Measurements from ENCODE around the gene RAPGEF6.
"Not testable (repeated sequence)": the region's sequence is repeated elsewhere in the genome, so short reads cannot be mapped to it uniquely, and the experiment has no call there.

Gene RAPGEF6

DNA sequence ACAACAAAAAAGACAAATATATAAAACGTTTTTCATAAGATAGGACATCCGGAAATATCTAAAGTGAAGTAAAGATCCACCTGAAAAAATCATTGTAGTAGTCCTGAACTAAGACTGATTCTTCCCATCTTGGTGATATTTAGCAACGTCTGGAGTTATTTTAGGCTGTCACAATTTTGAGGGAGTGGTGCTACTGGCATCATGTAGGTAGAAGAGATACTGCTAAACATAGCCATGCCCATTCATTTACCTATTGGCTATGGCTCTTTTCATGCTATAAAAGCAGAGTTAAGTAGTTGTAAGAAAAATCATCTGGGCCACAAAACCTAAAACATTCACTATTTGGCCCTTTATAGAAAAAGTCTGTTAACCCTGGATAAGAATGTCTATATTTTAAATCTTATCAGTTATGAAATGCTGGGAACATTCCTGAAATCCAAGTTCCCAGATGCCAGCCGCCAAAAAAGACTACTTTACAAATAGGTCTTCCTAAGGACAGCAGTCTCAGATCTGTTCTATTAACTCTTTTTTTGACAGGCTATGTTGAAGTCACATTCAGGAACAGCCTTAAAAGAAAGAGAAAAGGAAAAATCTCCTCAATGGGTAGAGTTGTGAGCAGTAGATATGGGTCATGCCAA, 27.0 kb downstream of the RAPGEF6 start:
- DNase-seq: no peak

DNA sequence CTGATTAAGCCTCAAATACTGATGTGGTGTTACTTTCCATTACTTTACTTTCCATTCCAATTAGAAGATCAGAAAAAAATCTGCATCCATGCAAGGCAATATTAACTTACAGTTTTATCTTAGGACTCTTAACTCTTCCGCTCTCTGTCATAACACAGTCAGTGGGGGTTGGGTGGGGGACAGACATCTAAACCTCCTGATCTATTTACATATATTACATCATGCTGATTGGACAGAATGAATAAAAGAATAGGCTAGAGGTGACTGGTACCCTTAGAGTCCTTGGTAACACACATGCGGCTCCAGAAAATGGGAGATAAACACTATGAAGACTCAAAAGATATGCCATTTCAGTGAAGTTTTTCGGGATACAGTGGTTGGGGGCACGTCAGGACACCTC, 27.6 kb downstream of the RAPGEF6 start:
- DNase-seq: no peak

GRCh38 chr5:131605086-131605485, 29.9 kb downstream of the RAPGEF6 start:
- DNase-seq: no peak

DNA sequence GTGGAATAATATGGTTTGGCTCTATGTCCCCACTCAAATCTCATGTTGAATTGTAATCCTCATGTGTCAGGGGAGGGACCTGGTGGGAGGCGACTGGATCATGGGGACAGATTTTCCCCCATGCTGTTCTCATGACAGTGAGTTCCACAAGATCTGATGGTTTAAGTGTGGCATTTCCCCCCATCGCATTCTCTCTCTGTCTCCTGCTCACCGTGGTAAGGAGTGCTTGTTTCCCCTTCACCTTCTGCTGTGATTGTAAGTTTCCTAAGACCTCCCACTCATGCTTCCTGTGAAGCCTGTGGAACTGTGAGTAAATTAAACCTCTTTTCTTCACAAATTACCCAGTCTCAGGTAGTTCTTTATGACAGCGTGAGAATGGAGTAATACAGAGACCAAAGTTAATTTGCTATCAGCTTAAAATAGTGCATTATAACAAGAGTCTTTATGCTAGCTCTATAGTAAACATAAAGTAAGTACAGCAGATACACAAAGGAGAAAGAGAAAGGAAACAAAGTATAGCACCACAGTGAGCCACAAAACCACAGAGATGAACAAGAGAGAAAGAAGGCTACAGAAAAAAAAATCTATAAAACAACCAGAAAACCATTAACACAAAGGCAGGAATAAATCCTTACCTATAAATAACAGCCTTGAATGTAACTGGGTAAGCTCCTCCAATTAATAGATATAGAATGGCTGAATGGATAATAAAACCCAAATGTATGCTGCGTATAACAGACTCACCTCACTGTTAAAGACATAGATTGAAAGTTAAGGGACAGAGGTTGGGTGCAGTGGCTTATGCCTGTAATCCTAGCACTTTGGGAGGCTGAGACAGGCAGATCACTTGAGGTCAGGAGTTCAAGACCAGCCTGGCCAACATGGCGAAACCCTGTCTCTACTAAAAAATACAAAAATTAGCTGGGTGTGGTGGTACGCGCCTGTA, 39.7 kb downstream of the RAPGEF6 start:
- DNase-seq: peak; percentile 18

DNA sequence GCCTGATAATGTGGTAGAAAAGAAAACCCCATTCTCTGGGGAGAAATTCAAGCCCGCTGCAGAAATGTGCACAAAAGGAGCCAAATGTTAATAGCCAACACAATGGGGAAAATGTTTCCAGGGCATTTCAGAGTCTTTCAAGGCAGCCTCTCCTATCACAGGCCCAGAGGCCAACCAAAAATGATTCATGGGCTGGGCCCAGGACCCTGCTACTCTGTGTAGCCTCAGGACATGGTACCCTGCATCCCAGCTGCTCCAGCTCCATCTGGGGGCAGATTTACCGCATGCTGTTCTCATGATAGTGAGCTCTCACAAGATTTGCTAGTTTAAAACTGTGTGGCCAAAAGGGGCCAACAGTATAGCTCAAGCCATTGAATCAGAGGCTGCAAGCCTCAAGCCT, 41.1 kb downstream of the RAPGEF6 start:
- DNase-seq: no peak

- not testable (repeated sequence) for DNase-seq
These were observed 41.6 kb downstream of the RAPGEF6 start for GRCh38 chr5:131593436-131593835.

- DNase-seq: peak; percentile 37
These were observed 45.3 kb downstream of the RAPGEF6 start for GRCh38 chr5:131589510-131590348.

DNA sequence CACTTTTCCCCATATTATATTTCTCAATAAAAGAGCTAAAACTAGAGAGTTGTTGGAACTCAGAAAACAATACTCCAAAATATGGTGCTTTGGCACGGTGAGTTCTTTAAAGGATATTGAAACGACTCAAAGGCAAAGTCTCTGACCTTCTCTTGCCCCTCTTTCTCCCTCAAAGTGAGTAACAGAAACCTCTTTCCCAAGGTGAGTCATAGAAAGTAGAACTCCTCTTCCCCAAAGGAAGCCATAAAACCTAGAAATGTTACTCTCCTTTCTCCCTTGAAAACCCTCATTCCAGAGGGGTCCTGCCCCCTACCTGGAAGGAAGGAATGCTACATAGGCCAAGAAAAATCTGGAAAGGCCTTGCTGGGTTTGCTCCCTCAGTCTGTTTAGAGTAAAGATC, 47.5 kb downstream of the RAPGEF6 start:
- no peak for DNase-seq

- DNase-seq: no peak
These were observed 53.3 kb downstream of the RAPGEF6 start for GRCh38 chr5:131581702-131582101.

DNA sequence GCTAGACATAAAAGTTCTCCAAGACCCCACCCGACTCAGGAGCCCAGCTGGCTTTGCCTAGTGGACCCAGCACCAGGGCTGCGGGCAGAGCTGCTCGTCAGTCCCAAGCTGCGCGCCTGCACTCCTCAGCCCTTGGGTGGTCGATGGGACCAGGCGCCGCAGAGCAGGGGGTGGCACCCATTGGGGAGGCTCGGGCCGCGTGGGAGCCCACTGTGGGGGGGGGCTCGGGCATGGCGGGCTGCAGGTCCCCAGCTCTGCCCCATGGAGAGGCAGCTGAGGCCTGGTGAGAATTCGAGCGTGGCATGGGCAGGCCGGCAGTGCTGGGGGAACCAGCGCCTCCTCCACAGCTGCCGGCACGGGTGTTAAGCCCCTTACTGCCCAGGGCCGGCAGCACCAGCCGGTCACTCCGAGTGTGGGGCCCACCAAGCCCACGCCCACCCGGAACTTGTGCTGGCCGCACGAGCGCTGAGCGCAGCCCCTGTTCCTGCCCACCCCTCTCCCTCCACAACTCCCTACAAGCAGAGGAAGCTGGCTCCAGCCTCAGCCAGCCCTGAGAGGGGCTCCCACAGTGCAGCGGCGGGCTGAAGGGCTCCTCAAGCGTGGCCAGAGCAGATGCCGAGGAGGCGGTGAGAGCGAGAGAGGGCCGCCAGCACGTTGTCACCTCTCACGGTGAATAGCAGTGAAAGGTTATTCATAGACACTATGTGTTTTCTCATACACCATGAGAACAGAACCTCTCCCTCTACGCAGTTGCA, 54.9 kb downstream of the RAPGEF6 start:
- no peak for DNase-seq

DNA sequence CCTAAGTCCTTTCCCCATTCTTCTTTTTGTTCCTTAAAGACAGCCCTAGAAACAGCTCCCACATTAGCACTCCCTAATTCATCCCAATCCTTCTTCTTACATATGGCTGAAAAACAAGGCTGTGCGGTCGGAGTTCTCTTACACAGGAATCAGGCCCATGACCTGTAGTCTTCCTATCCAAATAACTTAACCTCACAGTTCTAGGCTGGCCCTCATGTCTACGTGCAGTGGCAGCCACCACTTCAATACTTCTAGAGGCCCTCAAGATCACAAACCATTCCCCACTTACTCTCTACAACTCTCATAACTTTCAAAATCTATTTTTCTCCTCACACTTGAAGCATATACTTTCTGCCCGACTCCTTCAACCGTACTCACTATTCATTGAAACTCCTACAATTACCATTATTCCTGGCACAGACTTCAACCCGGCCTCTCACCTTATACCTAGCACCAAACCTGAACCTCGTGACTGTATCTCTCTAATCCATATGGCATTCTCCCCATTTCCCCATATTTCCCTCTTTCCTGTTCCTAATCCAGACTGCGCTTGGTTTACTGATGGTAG, 59.3 kb downstream of the RAPGEF6 start:
- no peak for DNase-seq

DNA sequence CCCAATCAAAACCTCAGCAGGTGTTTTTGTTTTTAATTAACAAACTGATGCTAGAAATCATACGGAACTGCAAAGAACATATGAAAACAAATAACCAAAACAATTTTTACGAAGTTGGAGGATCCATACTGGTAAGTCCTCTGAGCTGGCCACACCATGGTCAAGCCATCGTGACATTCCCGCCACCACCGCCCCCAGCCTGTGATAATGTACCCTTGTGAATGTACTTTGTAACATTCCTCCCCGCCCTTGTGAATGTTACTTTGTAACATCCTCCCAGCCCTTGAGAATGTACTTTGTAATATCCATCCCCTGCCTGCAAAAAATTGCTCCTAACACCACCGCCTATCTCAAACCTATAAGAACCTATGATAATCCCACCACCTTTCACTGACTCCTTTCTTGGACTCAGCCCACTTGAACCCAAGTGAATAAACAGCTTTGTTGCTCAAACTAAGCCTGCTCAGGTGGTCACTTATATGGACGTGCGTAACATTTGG, 63.3 kb downstream of the RAPGEF6 start:
- no peak for DNase-seq

GRCh38 chr5:131570757-131571156, 64.3 kb downstream of the RAPGEF6 start:
- DNase-seq: no peak

DNA sequence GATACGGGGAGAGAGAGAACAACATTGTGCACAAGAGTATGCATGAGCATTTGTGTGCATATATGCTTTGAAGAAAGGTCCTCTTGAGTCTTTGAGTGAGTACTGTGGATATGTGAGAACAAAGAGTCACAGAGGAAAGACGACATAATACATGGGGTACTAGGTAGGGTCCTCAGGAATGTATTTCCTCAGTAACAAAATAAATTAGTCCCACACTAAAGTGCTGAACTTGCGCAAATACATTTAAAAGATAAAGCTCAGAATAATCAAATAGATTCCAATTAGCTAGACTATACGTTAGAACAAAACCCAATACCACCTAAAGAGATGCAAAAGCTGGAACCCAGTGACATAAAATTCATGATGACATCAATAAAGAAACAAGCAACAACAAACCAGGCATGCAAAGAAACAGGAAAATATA, 70.8 kb downstream of the RAPGEF6 start:
- no peak for DNase-seq

DNA sequence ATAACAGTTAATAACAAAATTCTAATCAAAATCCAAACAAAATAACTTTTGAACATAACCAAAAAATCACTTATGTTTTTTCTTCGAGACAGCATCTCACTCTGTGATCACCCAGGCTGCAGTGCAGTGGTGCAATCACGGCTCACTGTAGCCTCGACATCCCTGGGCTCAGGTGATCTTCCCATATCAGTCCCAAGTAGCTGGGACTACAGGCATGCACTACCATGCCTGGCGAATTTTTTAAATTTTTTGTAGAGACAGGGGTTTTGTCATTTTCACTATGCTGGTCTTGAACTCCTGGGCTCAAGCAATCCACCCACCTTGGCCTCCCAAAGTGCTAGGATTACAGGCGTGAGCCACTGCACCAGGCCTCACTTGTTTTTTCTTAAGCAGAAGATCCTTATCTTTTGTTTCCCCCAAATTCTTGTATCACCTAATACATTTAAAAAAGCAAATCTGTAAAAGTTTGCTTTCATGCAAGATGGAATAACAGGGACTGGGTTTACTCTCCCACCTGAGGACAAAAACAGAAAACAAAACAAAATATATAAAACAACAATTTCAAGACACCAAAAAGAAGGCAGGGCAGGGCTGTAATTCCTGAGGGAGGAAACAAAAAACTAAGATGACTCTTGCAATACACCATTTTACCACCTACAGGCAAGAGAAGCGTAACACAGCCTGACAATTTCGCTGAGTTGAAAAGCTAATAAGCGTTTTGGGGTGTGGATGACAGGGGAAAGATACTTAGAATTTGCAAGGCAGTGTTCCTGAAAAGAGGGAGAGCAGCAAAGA, 71.4 kb downstream of the RAPGEF6 start:
- DNase-seq: no peak

DNA sequence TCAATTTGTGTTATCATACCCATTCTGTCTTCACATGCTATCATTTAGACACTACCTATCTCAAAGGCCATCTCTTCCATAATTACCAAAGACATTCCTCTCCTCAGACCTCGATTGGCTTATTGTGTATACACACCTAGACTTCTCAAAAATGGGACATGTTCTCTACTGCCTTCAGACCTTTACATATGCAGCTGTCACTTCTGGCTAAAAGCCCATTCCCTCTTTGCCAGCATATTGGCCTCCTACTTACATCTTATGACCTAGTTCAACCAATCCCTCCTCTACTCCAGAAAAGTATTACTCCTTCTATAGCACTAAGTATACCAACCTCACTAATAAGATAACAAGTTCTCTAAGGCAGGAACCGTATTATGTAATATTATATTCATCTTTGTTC, 84.4 kb downstream of the RAPGEF6 start:
- no peak for DNase-seq

GRCh38 chr5:131548176-131548575, 86.9 kb downstream of the RAPGEF6 start:
- DNase-seq: peak; percentile 71

GRCh38 chr5:131545845-131546244, 89.2 kb downstream of the RAPGEF6 start:
- DNase-seq: no peak

DNA sequence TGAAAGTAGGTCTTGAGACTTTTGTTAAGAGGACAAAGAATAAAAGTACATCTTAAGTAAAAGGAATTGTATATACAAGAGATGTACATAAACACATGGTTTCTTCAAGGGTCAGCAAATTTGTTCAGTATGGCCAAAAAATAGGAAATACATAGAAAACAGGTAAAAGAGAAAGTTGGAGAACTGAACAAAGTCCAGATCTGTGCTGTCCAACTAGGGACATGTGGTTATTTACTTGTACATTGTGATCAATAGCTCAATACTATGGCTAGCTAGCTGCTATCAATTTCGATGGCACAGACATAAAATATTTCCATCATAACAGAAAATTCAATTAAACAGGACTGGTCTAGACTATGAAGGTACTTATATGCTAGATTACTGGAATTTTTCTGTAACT, 92.3 kb downstream of the RAPGEF6 start:
- DNase-seq: no peak

DNA sequence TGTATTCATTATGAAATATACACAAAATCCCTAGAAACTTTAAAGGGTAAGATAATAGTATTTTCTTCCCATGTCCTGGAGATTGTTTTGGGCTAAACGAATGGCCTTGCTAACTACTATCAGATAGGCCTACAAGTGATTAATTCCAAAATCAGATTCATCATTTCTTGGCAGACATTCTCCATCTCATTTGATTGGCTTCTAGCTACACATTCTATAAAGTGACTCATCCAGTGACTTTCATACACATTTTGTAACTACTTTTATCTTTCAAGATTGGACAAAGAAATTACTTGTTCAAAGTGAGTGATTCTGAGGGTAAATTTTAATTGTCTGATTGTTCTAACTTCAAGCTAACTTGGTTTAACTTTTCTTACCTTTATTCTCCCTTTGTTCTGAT, 93.3 kb downstream of the RAPGEF6 start:
- DNase-seq: peak; percentile 64

- DNase-seq: no peak
These were observed 94.0 kb downstream of the RAPGEF6 start for GRCh38 chr5:131541071-131541470.

Data from activated CD4-positive, alpha-beta T cell treated with anti-CD3 and anti-CD28 coated beads, Interleukin-2, amount 50 U/mL, for 16 hours (primary cell).